ENCODE results near the gene THSD4.
"Not testable (repeated sequence)": the region's sequence is repeated elsewhere in the genome, so short reads cannot be mapped to it uniquely, and the experiment has no call there.

Gene THSD4

DNA sequence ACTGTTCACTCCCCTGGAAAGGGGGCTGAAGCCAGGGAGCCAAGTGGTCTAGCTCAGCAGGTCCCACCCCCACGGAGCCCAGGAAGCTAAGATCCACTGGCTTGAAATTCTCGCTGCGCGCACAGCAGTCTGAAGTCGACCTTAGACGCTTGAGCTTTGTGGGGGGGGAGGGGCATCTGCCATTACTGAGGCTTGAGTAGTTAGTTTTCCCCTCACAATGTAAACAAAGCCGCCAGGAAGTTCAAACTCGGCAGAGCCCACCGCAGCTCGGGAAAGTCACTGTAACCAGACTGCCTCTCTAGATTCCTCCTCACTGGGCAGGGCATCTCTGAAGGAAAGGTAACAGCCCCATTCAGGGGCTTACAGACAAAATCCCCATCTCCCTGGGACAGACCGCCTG lies 150.3 kb downstream of the THSD4 start:
- not testable (repeated sequence) for DNase-seq; H2BK5ac ChIP-seq (ENCODE audit: low read depth, low read length, poor library complexity, severe bottlenecking); H3K27ac ChIP-seq (ENCODE audit: low read length, poor library complexity, severe bottlenecking); H3K36me3 ChIP-seq (ENCODE audit: control insufficient read depth in 1 of 2, insufficient read depth in 2 of 2, low read depth in 1 of 2, low read length in 2 of 2); H2BK120ac ChIP-seq (ENCODE audit: low read depth, low read length); H2BK15ac ChIP-seq (ENCODE audit: low read depth, poor library complexity, severe bottlenecking); H3K9ac ChIP-seq (ENCODE audit: low read length); H3K79me1 ChIP-seq (replicated peaks; ENCODE audit: low read length, poor library complexity, severe bottlenecking); H4K91ac ChIP-seq (ENCODE audit: low read length); H3K14ac ChIP-seq (ENCODE audit: low read length in 2 of 2); H3K4me2 ChIP-seq (ENCODE audit: low read length, poor library complexity, severe bottlenecking); H3K9me3 ChIP-seq (ENCODE audit: control insufficient read depth, low read length); H2BK12ac ChIP-seq (ENCODE audit: low read length in 2 of 2); H2AK5ac ChIP-seq (ENCODE audit: low read length, severe bottlenecking); H3K4me3 ChIP-seq (ENCODE audit: insufficient read depth in 1 of 2, low read depth in 1 of 2, low read length in 2 of 2); H3K23ac ChIP-seq (ENCODE audit: low read length in 2 of 2); H3K27me3 ChIP-seq (ENCODE audit: control insufficient read depth in 1 of 2, insufficient read depth in 1 of 2, low read length in 2 of 2); H3K4me1 ChIP-seq (ENCODE audit: control insufficient read depth, insufficient read depth, low read depth, low read length)
- Histone ChIP-seq H3K4ac (ENCODE audit: low read depth in 1 of 2, low read length in 2 of 2) (peak overlapping the region in 1 of 2 experiments; percentile 8), H3K18ac (ENCODE audit: low read depth in 1 of 2, low read length in 2 of 2) (peak overlapping the region; percentile 43 to 61), H2AFZ (ENCODE audit: low read depth, low read length) (peak overlapping the region; percentile 39), H4K8ac (ENCODE audit: low read length) (peak overlapping the region; percentile 77)
- 25% methylated on average over 10 of the region's 11 CpGs for WGBS

DNA sequence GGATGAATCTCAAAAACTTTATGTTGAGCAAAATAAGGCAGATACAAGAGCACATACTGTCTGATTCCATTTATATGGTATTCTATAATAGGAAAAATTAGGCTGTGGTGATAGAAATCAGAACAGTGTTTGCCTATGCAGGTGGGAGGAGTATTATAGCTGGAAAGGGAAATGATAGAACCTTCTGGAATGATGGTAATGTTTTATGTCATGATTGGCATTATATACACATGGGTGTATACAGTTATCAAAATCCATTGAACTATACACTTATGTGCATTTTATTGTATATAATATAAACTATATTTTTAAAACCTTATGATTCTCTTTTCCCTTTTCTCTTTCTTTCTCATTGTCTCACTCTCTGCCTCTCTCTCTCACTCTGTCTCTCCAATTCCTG lies 156.1 kb downstream of the THSD4 start:
- Histone ChIP-seq H2AK5ac (ENCODE audit: low read length, severe bottlenecking) (no peak overlapping the region), H3K18ac (ENCODE audit: low read depth in 1 of 2, low read length in 2 of 2) (no peak overlapping the region), H3K14ac (ENCODE audit: low read length in 2 of 2) (no peak overlapping the region), H2BK12ac (ENCODE audit: low read length in 2 of 2) (no peak overlapping the region), H4K91ac (ENCODE audit: low read length) (no peak overlapping the region), H3K9ac (ENCODE audit: low read length) (no peak overlapping the region), H3K36me3 (ENCODE audit: control insufficient read depth in 1 of 2, insufficient read depth in 2 of 2, low read depth in 1 of 2, low read length in 2 of 2) (no peaks in the 10 kb centered on the region), H3K79me1 (replicated peaks; ENCODE audit: low read length, poor library complexity, severe bottlenecking) (peaks cover 3% of the 10 kb centered on the region), H3K23ac (ENCODE audit: low read length in 2 of 2) (no peak overlapping the region), H2BK120ac (ENCODE audit: low read depth, low read length) (no peak overlapping the region), H3K9me3 (ENCODE audit: control insufficient read depth, low read length) (no peaks in the 10 kb centered on the region), H3K4ac (ENCODE audit: low read depth in 1 of 2, low read length in 2 of 2) (no peak overlapping the region), H3K4me3 (ENCODE audit: insufficient read depth in 1 of 2, low read depth in 1 of 2, low read length in 2 of 2) (no peak overlapping the region), H4K8ac (ENCODE audit: low read length) (no peak overlapping the region), H2BK15ac (ENCODE audit: low read depth, poor library complexity, severe bottlenecking) (no peak overlapping the region), H3K4me2 (ENCODE audit: low read length, poor library complexity, severe bottlenecking) (no peak overlapping the region), H3K27ac (ENCODE audit: low read length, poor library complexity, severe bottlenecking) (no peak overlapping the region), H2AFZ (ENCODE audit: low read depth, low read length) (no peak overlapping the region), H2BK5ac (ENCODE audit: low read depth, low read length, poor library complexity, severe bottlenecking) (no peak overlapping the region), H3K27me3 (ENCODE audit: control insufficient read depth in 1 of 2, insufficient read depth in 1 of 2, low read length in 2 of 2) (no peaks in the 10 kb centered on the region), H3K4me1 (ENCODE audit: control insufficient read depth, insufficient read depth, low read depth, low read length) (peaks cover 4% of the 10 kb centered on the region)
- DNase-seq, result no peak

DNA sequence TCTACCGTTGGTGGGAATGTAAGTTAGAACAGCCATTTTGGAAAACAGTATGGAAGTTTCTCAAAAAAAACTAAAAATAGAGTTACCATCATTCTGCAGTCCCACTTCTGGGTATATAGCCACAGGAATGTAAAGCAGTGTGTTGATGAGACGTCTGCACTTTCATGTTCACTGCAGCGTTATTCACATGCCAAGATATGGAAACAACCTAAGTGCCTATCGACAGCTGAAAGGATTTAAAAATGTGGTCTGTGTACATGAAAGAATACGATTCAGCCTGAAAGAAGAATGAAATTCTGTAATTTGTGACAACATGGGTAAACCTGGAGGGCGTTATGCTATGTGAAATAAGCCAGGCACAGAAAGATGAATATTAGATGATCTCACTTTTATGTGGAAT lies 157.7 kb downstream of the THSD4 start:
- Histone ChIP-seq H2AK5ac (ENCODE audit: low read length, severe bottlenecking) (no peak overlapping the region), H4K91ac (ENCODE audit: low read length) (no peak overlapping the region), H3K27me3 (ENCODE audit: control insufficient read depth in 1 of 2, insufficient read depth in 1 of 2, low read length in 2 of 2) (no peaks in the 10 kb centered on the region), H3K36me3 (ENCODE audit: control insufficient read depth in 1 of 2, insufficient read depth in 2 of 2, low read depth in 1 of 2, low read length in 2 of 2) (no peaks in the 10 kb centered on the region), H3K9me3 (ENCODE audit: control insufficient read depth, low read length) (no peaks in the 10 kb centered on the region), H2AFZ (ENCODE audit: low read depth, low read length) (no peak overlapping the region), H3K4me1 (ENCODE audit: control insufficient read depth, insufficient read depth, low read depth, low read length) (peaks cover 4% of the 10 kb centered on the region), H3K23ac (ENCODE audit: low read length in 2 of 2) (no peak overlapping the region), H3K4me3 (ENCODE audit: insufficient read depth in 1 of 2, low read depth in 1 of 2, low read length in 2 of 2) (no peak overlapping the region), H3K27ac (ENCODE audit: low read length, poor library complexity, severe bottlenecking) (peak overlapping the region; percentile 33), H3K4me2 (ENCODE audit: low read length, poor library complexity, severe bottlenecking) (no peak overlapping the region), H3K79me1 (replicated peaks; ENCODE audit: low read length, poor library complexity, severe bottlenecking) (peaks cover 8% of the 10 kb centered on the region), H3K14ac (ENCODE audit: low read length in 2 of 2) (no peak overlapping the region), H2BK15ac (ENCODE audit: low read depth, poor library complexity, severe bottlenecking) (no peak overlapping the region), H2BK12ac (ENCODE audit: low read length in 2 of 2) (no peak overlapping the region), H3K9ac (ENCODE audit: low read length) (no peak overlapping the region), H2BK120ac (ENCODE audit: low read depth, low read length) (no peak overlapping the region), H2BK5ac (ENCODE audit: low read depth, low read length, poor library complexity, severe bottlenecking) (no peak overlapping the region), H3K4ac (ENCODE audit: low read depth in 1 of 2, low read length in 2 of 2) (no peak overlapping the region), H3K18ac (ENCODE audit: low read depth in 1 of 2, low read length in 2 of 2) (no peak overlapping the region), H4K8ac (ENCODE audit: low read length) (no peak overlapping the region)
- 33% methylated on average over 6 of the region's 6 CpGs for WGBS
- peak; percentile 82 for DNase-seq

- Histone ChIP-seq H4K8ac (ENCODE audit: low read length) (no peak overlapping the region), H3K4ac (ENCODE audit: low read depth in 1 of 2, low read length in 2 of 2) (peak overlapping the region in 1 of 2 experiments; percentile 57), H2AK5ac (ENCODE audit: low read length, severe bottlenecking) (no peak overlapping the region), H2BK12ac (ENCODE audit: low read length in 2 of 2) (peak overlapping the region; percentile 44 to 82), H2BK120ac (ENCODE audit: low read depth, low read length) (no peak overlapping the region), H3K27me3 (ENCODE audit: control insufficient read depth in 1 of 2, insufficient read depth in 1 of 2, low read length in 2 of 2) (no peaks in the 10 kb centered on the region), H4K91ac (ENCODE audit: low read length) (no peak overlapping the region), H3K4me2 (ENCODE audit: low read length, poor library complexity, severe bottlenecking) (no peak overlapping the region), H3K9ac (ENCODE audit: low read length) (no peak overlapping the region), H3K27ac (ENCODE audit: low read length, poor library complexity, severe bottlenecking) (no peak overlapping the region), H2AFZ (ENCODE audit: low read depth, low read length) (no peak overlapping the region), H3K36me3 (ENCODE audit: control insufficient read depth in 1 of 2, insufficient read depth in 2 of 2, low read depth in 1 of 2, low read length in 2 of 2) (no peaks in the 10 kb centered on the region), H2BK5ac (ENCODE audit: low read depth, low read length, poor library complexity, severe bottlenecking) (no peak overlapping the region), H3K79me1 (replicated peaks; ENCODE audit: low read length, poor library complexity, severe bottlenecking) (peaks cover 8% of the 10 kb centered on the region), H3K4me1 (ENCODE audit: control insufficient read depth, insufficient read depth, low read depth, low read length) (peaks cover 6% of the 10 kb centered on the region), H2BK15ac (ENCODE audit: low read depth, poor library complexity, severe bottlenecking) (no peak overlapping the region), H3K23ac (ENCODE audit: low read length in 2 of 2) (no peak overlapping the region), H3K14ac (ENCODE audit: low read length in 2 of 2) (peak overlapping the region in 1 of 2 experiments; percentile 61), H3K9me3 (ENCODE audit: control insufficient read depth, low read length) (no peaks in the 10 kb centered on the region), H3K18ac (ENCODE audit: low read depth in 1 of 2, low read length in 2 of 2) (peak overlapping the region in 1 of 2 experiments; percentile 54), H3K4me3 (ENCODE audit: insufficient read depth in 1 of 2, low read depth in 1 of 2, low read length in 2 of 2) (no peak overlapping the region)
- DNase-seq, result no peak
- WGBS, result 97% methylated on average over 3 of the region's 3 CpGs
Observed at GRCh38 chr15:71273731-71274447, 158.6 kb downstream of the THSD4 start.
